H1 (cell line): ENCODE data around the gene KIF26B. TPM values are rescaled to one million over a fixed set of nuclear protein-coding genes. Genes with fewer than 3 reads are reported as not detected.

ENCODE experiments used
- ATF2 ChIP-seq: IDR thresholded peaks from 2 replicates; pipeline ENCODE4 v1.6.1; 2012; ENCODE audit warnings: low read length, inconsistent platforms
- CHD7 ChIP-seq: fragments of 300-600 bp; sonication (generic); IDR thresholded peaks from 2 replicates; pipeline ENCODE4 v1.7.1; 2012; ENCODE audit warnings: low read length, moderate library complexity, mild to moderate bottlenecking, inconsistent platforms; ENCODE audit not compliant: insufficient replicate concordance
- GTF2F1 ChIP-seq: IDR thresholded peaks from 2 replicates; pipeline ENCODE4 v1.6.1; 2012; ENCODE audit warnings: low read depth, low read length, improper control_type of control experiment, borderline replicate concordance
- RAD21 ChIP-seq, 2 experiments: IDR thresholded peaks in 1 of 2; conservative IDR thresholded peaks in 1 of 2; 2 replicates each; pipeline ENCODE4 v1.6.1; 2011; ENCODE audit warnings: low read depth in 2 of 2, low read length in 2 of 2, improper control_type of control experiment in 1 of 2, inconsistent platforms in 1 of 2, mild to moderate bottlenecking in 1 of 2, moderate library complexity in 1 of 2
- SIRT6 ChIP-seq: IDR thresholded peaks from one replicate; pipeline ENCODE4 v1.7.1; 2012; ENCODE audit warnings: low read length, inconsistent platforms
- SRF ChIP-seq: IDR thresholded peaks from 2 replicates; pipeline ENCODE4 v1.6.1; 2011; ENCODE audit warnings: mild to moderate bottlenecking, low read depth, low read length, moderate library complexity
- SUZ12 ChIP-seq: fragments of 200-600 bp; sonication (generic); IDR thresholded peaks from 2 replicates; pipeline ENCODE4 v1.6.1; 2012; ENCODE audit warnings: mild to moderate bottlenecking, inconsistent platforms, low read length, moderate library complexity, mixed read lengths
- polyA plus RNA-seq, 7 experiments: library from polyadenylated mRNA; depleted of rRNA in 3 of 7; stranded (reverse) in 5 of 7; unstranded in 2 of 7; fragments of >200 nt in 5 of 7; fragments of 200-250 nt in 2 of 7; gene quantifications; 1 replicate in 5 of 7; 2 replicates in 1 of 7; 4 replicates in 1 of 7; pipeline versions ENCODE4 v1.2.1 to v1.2.3, GENCODE V29; 2011 to 2013; ENCODE audit warnings: missing spikeins in 2 of 7, mixed read lengths in 2 of 7
- total RNA-seq: library from RNA; stranded (reverse); fragmentation: NEBNext Ultra II Directional; extraction: Animal tissue kit (Norgen Biotek cat#: 25700); gene quantifications from 2 replicates; pipeline ENCODE4 v1.2.1, GENCODE V29; 2021

KIF26B gene
- total and polyA plus RNA-seq, 2 of the 8 experiments (the other 6 are each of a cell fraction or from before 2014, with no cell fraction given) = 0.06 to 0.28 TPM

GRCh38 chr1:245615001-245615400 is 460.2 kb downstream of the KIF26B start (continued):
- TF ChIP-seq CHD7 (no peak), SUZ12 (no peak), RAD21 (IDR thresholded peaks at IDR 0.05 in 1 of 2, conservative IDR thresholded peaks at IDR 0.05 in 1 of 2; ENCODE audit: low read depth in 2 of 2, low read length in 2 of 2) (no peak), SIRT6 (no peak), SRF (no peak), GTF2F1 (no peak), ATF2 (no peak)
